K562 (cell line): ENCODE measurements around the gene GNG3. TPM values are rescaled to one million over a fixed set of nuclear protein-coding genes. Genes with fewer than 3 reads are reported as not detected.

Source experiments
- ATAC-seq: fragments of 200-7000 bp; cut with Tn5 transposase; 3 replicates; pipeline ENCODE4 v1.9.1; 2020; ENCODE audit warnings: moderate library complexity
- Bru-seq: library from RNA; stranded (reverse); fragments of 400-500 nt; gene quantifications from one replicate; lab custom pipeline; 2021; lab: Mats Ljungman, UMichigan
- BruChase-seq, 2 experiments: library from RNA; stranded (reverse); fragments of 400-500 nt; gene quantifications; one replicate each; lab custom pipeline; 2021; lab: Mats Ljungman, UMichigan
- BruUV-seq: library from RNA; stranded (reverse); fragments of 400-500 nt; replicated peaks from 2 replicates; lab custom pipeline; 2021; lab: Mats Ljungman, UMichigan
- CTCF ChIA-PET: fragments of 300-600 bp; formaldehyde crosslinking; extraction: SDS; loops from one replicate; lab custom pipeline; 2021; ENCODE audit warnings: low intra/inter-chr PET ratio; lab: Yijun Ruan, JAX
- POLR2A ChIA-PET: fragments of 300-600, 350-650 bp; sonication (Branson Sonifier 250); formaldehyde crosslinking; extraction: SDS; loops from one replicate; lab custom pipeline; 2021; ENCODE audit warnings: antibody characterized with exemption, inconsistent platforms; lab: Yijun Ruan, JAX
- DNase-seq, 4 experiments: peaks; one replicate each; pipeline versions ENCODE4 v3.0.0 to v3.0.0-alpha.2; 2011 to 2018; ENCODE audit warnings: low spot score in 3 of 4, mixed read lengths in 3 of 4; ENCODE audit errors: extremely low read depth in 1 of 4
- FAIRE-seq: peaks from 2 replicates; lab custom pipeline; 2011; peaks lifted over from hg19 to GRCh38; lab: Jason Lieb, UNC
- H2AFZ ChIP-seq: 2 replicates; pipeline ENCODE4 v1.6.0; 2011; ENCODE audit warnings: low read depth, low read length, control low read depth, inconsistent platforms
- H3K27ac ChIP-seq: fragments of 200-600 bp; 3 replicates; pipeline ENCODE4 v1.8.0; 2011; ENCODE audit warnings: low read depth, mild to moderate bottlenecking, control low read depth, inconsistent platforms, low read length, moderate library complexity, mixed read lengths; ENCODE audit errors: extremely low read depth
- H3K27me3 ChIP-seq, 2 experiments: fragments of 300-600 bp in 1 of 2; 2 replicates in 1 of 2; 3 replicates in 1 of 2; pipeline versions ENCODE4 v1.6.0 to v1.8.0; 2011; ENCODE audit warnings: inconsistent platforms in 2 of 2, low read length in 2 of 2, mild to moderate bottlenecking in 1 of 2, mixed read lengths in 1 of 2, moderate library complexity in 1 of 2; ENCODE audit not compliant: control insufficient read depth in 2 of 2, insufficient read depth in 2 of 2
- H3K36me3 ChIP-seq: fragments of 300-600 bp; 3 replicates; pipeline ENCODE4 v1.8.0; 2011; ENCODE audit warnings: mild to moderate bottlenecking, low read length, inconsistent platforms; ENCODE audit not compliant: control insufficient read depth, insufficient read depth
- H3K4me1 ChIP-seq, 2 experiments: fragments of 200-600 bp in 1 of 2; replicated peaks in 1 of 2; 2 replicates in 1 of 2; 3 replicates in 1 of 2; pipeline versions ENCODE4 v1.5.1 to v1.8.0; 2011; ENCODE audit warnings: inconsistent platforms in 2 of 2, low read length in 2 of 2, mild to moderate bottlenecking in 1 of 2, mixed read lengths in 1 of 2, moderate library complexity in 1 of 2; ENCODE audit not compliant: control insufficient read depth in 2 of 2, insufficient read depth in 2 of 2
- H3K4me2 ChIP-seq: 2 replicates; pipeline ENCODE4 v1.6.1; 2011; ENCODE audit warnings: low read length, control low read depth, inconsistent platforms, mixed read lengths; ENCODE audit not compliant: insufficient read depth
- H3K4me3 ChIP-seq: fragments of 200-600 bp; sonication (generic), shearing (Covaris generic); 2 replicates; pipeline ENCODE4 v1.5.1; 2016; ENCODE audit warnings: control low read depth, inconsistent platforms
- H3K79me2 ChIP-seq: fragments of 200-600 bp; 3 replicates; pipeline ENCODE4 v1.8.0; 2011; ENCODE audit warnings: low read length, inconsistent platforms; ENCODE audit not compliant: control insufficient read depth, insufficient read depth
- H3K9ac ChIP-seq, 2 experiments: 2 replicates each; pipeline versions ENCODE4 v1.6.0 to v1.6.1; 2011; ENCODE audit warnings: low read depth in 2 of 2, low read length in 2 of 2, control low read depth in 1 of 2, inconsistent platforms in 1 of 2, mild to moderate bottlenecking in 1 of 2, mixed read lengths in 1 of 2; ENCODE audit not compliant: insufficient read depth in 1 of 2
- H3K9me1 ChIP-seq: one replicate; pipeline ENCODE4 v1.6.0; 2011; ENCODE audit warnings: inconsistent platforms, mild to moderate bottlenecking, low read length, moderate library complexity; ENCODE audit not compliant: control insufficient read depth, insufficient read depth
- H3K9me3 ChIP-seq: replicated peaks from 2 replicates; pipeline ENCODE4 v1.5.1; 2011; ENCODE audit warnings: low read depth, low read length, inconsistent platforms; ENCODE audit not compliant: control insufficient read depth, insufficient read depth
- H4K20me1 ChIP-seq: replicated peaks from 2 replicates; pipeline ENCODE4 v1.6.1; 2011; ENCODE audit warnings: low read length, inconsistent platforms, mixed read lengths; ENCODE audit not compliant: control insufficient read depth, insufficient read depth
- ZFP36 ChIP-seq: fragments of 150-350 bp; IDR thresholded peaks from 2 replicates; pipeline ENCODE4 v1.6.1; 2018; ENCODE audit warnings: low read length, low read depth; ENCODE audit not compliant: partially characterized antibody
- ZHX1 ChIP-seq: fragments of 150-350 bp; conservative IDR thresholded peaks from 2 replicates; pipeline ENCODE4 v1.6.1; 2014; ENCODE audit warnings: low read length
- ZNF143 ChIP-seq: sonication (generic); formaldehyde crosslinking; IDR thresholded peaks from 2 replicates; pipeline ENCODE4 v1.9.0; 2022; ENCODE audit warnings: mild to moderate bottlenecking, missing genetic modification reagents
- WGBS: fragments of 100-300 bp; shearing (Covaris generic); methylation state at CpG from one replicate; pipeline ENCODE4 v1.1.6; 2016; ENCODE audit warnings: low coverage, mixed read lengths; ENCODE audit not compliant: insufficient coverage; ENCODE audit errors: missing lambda C conversion rate; 5-methylcytosine and 5-hydroxymethylcytosine counted together
- in situ Hi-C: fragments of 300-500 bp; cut with MboI; formaldehyde crosslinking; loops from 4 replicates; pipeline ENCODE4 v1.15.0; 2018; ENCODE audit warnings: inconsistent platforms, mixed read lengths
- intact Hi-C: fragments of 100-400 bp; cut with micrococcal nuclease; formaldehyde crosslinking; loops from 2 replicates; pipeline ENCODE4 v1.14.2; 2022
- long read RNA-seq, 3 experiments: library from polyadenylated mRNA in 2 of 3; library from RNA in 1 of 3; unstranded in 2 of 3; stranded (forward) in 1 of 3; transcript quantifications; one replicate each; pipeline ENCODE4 v2.0.0, GENCODE V29; 2019 to 2022
- polyA minus RNA-seq, 3 experiments: library from RNA; depleted of rRNA, polyadenylated mRNA; stranded (reverse); fragments of >200 nt; gene quantifications; 2 replicates each; pipeline ENCODE4 v1.2.3, GENCODE V29; 2011
- polyA plus RNA-seq, 8 experiments: library from polyadenylated mRNA; depleted of rRNA in 4 of 8; stranded (reverse) in 5 of 8; unstranded in 3 of 8; fragments of >200 nt; fragmentation: Nextera tagmentation in 2 of 8; fragmentation: Illumina TruSeq in 1 of 8; extraction: Ambion mirVana in 2 of 8; extraction: Trizol in 1 of 8; gene quantifications; 2 replicates each; pipeline versions ENCODE4 v1.2.1 to v1.2.3, GENCODE V29; 2011 to 2014; ENCODE audit warnings: inconsistent platforms in 1 of 8, missing spikeins in 1 of 8
- total RNA-seq, 7 experiments: library from RNA; depleted of rRNA in 6 of 7; stranded (reverse); fragments of >200 nt in 6 of 7; fragmentation: Illumina TruSeq in 2 of 7; extraction: Trizol in 2 of 7; gene quantifications; 2 replicates each; pipeline versions ENCODE4 v1.2.1 to v1.2.3, GENCODE V29; 2011 to 2021; ENCODE audit warnings: low replicate concordance in 1 of 7
- TF ChIP-seq, protein P1 (sequence below), 2 experiments: fragments of 450-650 bp in 1 of 2; sonication (generic) in 1 of 2; formaldehyde crosslinking in 1 of 2; IDR thresholded peaks; 2 replicates each; pipeline versions ENCODE4 v1.7.1 to v1.9.0; 2016 to 2022; ENCODE audit warnings: inconsistent platforms in 1 of 2, mild to moderate bottlenecking in 1 of 2, missing genetic modification reagents in 1 of 2

Gene GNG3
- not detected in 2 replicates for total RNA-seq (2011; cell fraction: chromatin; rRNA removed; ENCODE audit: low replicate concordance)
- not detected in 2 replicates for total RNA-seq (2011; cell fraction: nucleolus; rRNA removed)
- 0.51 TPM in 1 of 2 replicates, not detected in the other for total RNA-seq (2011; cell fraction: nucleoplasm; rRNA removed)
- not detected in 2 replicates for total RNA-seq (2014; rRNA removed)
- not detected in 2 replicates for total RNA-seq (2014; rRNA removed; fragmentation: Illumina TruSeq; extraction: Trizol)
- not detected in 2 replicates for total RNA-seq (2015; rRNA removed; fragmentation: Illumina TruSeq; extraction: Trizol)
- not detected in 2 replicates for total RNA-seq (2021)
- not detected in 2 replicates for polyA plus RNA-seq (2011; rRNA removed)
- polyA plus RNA-seq (2011; cell fraction: cytosol; rRNA removed), result not detected in 2 replicates
- not detected in 2 replicates for polyA plus RNA-seq (2011; cell fraction: nucleus; rRNA removed)
- polyA plus RNA-seq (2012), result 0.31 and 0.47 TPM in 2 replicates
- not detected in 2 replicates for polyA plus RNA-seq (2014; fragmentation: Illumina TruSeq; extraction: Trizol)
- under 1 TPM in 1 of 2 experiments, not detected in 1; 0.07 TPM for polyA plus RNA-seq (2014; fragmentation: Nextera tagmentation; extraction: Ambion mirVana)
- not detected in 2 replicates for polyA plus RNA-seq (2014; rRNA removed)
- polyA minus RNA-seq (2011; rRNA and poly(A)+ RNA removed), result not detected in 2 replicates
- not detected in 2 replicates for polyA minus RNA-seq (2011; cell fraction: cytosol; rRNA and poly(A)+ RNA removed)
- not detected in 2 replicates for polyA minus RNA-seq (2011; cell fraction: nucleus; rRNA and poly(A)+ RNA removed)
- not detected for Bru-seq, nascent RNA
- not detected for BruChase-seq, experiment 1, labeled RNA remaining after a 2-hour chase
- BruChase-seq, experiment 2, labeled RNA remaining after a 6-hour chase, result not detected
- long read RNA-seq, experiment 1, partial matches to known transcripts, result 0 of 12 reads
- long read RNA-seq, experiment 1, other reads (novel, unspliced or antisense), result 12 of 12 reads
- long read RNA-seq, experiment 2, result 0 reads
- long read RNA-seq, experiment 3, result 0 reads

GRCh38 chr11:62707277-62707861 lies at the start of gene GNG3, which contains the start of gene BSCL2:
TSS of gene GNG3 (plus strand) at chr11:62707676. CDS start at chr11:62708296, 620 bp downstream.
TSS of gene BSCL2 (minus strand) at chr11:62707424. CDS start at chr11:62707195, 229 bp downstream.
- Histone ChIP-seq H3K9me1 (peaks cover 2% of the 10 kb centered on the region), H3K4me1 (peaks cover 29 to 42% of the 10 kb centered on the region in 2 experiments), H3K79me2 (peaks cover 14% of the 10 kb centered on the region), H3K36me3 (peaks cover 68% of the 10 kb centered on the region), H3K4me3 (peak within 1 kb of the TSS; percentile 72), H3K27me3 (no peaks in the 10 kb centered on the region), H2AFZ (peak within 1 kb of the TSS; percentile 23), H4K20me1 (peaks cover 3% of the 10 kb centered on the region; the same call in 1 of the 2 replicates), H3K4me2 (peak within 1 kb of the TSS; percentile 78), H3K9me3 (no peaks in the 10 kb centered on the region), H3K27ac (peak within 1 kb of the TSS; percentile 57), H3K9ac (peak within 1 kb of the TSS; percentile 7 to 89; a peak in 2 of 4 replicates)
- CTCF ChIA-PET, result no interaction called here
- FAIRE-seq (peak; percentile 78), DNase-seq (peak; percentile 67 to 77 (median 70)), ATAC-seq (peak; percentile 53)
- intact Hi-C loops, result loop anchor here (2.0 to 5.0 kb wide), 2 partner anchors 19 to 310 kb away; partner anchors contain the start of gene HNRNPUL2
- POLR2A ChIA-PET, result interaction anchor here (0.9 to 4.1 kb wide), 14 partner anchors 10 to 148 kb away, joined by 3 to 31 read pairs (median 6); partner anchors contain the start of genes C11orf98, CSKMT, HNRNPUL2 and TTC9C
- WGBS, result 50% methylated on average over 10 of the region's 10 CpGs
- in situ Hi-C loops, result no loop called here
- no TSS peak for BruUV-seq
- no peak for TF ChIP-seq ZHX1
- TF ChIP-seq ZFP36, result no peak
- TF ChIP-seq, protein P1, sequence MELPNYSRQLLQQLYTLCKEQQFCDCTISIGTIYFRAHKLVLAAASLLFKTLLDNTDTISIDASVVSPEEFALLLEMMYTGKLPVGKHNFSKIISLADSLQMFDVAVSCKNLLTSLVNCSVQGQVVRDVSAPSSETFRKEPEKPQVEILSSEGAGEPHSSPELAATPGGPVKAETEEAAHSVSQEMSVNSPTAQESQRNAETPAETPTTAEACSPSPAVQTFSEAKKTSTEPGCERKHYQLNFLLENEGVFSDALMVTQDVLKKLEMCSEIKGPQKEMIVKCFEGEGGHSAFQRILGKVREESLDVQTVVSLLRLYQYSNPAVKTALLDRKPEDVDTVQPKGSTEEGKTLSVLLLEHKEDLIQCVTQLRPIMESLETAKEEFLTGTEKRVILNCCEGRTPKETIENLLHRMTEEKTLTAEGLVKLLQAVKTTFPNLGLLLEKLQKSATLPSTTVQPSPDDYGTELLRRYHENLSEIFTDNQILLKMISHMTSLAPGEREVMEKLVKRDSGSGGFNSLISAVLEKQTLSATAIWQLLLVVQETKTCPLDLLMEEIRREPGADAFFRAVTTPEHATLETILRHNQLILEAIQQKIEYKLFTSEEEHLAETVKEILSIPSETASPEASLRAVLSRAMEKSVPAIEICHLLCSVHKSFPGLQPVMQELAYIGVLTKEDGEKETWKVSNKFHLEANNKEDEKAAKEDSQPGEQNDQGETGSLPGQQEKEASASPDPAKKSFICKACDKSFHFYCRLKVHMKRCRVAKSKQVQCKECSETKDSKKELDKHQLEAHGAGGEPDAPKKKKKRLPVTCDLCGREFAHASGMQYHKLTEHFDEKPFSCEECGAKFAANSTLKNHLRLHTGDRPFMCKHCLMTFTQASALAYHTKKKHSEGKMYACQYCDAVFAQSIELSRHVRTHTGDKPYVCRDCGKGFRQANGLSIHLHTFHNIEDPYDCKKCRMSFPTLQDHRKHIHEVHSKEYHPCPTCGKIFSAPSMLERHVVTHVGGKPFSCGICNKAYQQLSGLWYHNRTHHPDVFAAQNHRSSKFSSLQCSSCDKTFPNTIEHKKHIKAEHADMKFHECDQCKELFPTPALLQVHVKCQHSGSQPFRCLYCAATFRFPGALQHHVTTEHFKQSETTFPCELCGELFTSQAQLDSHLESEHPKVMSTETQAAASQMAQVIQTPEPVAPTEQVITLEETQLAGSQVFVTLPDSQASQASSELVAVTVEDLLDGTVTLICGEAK (IDR thresholded peaks at IDR 0.05), result no peak
- TF ChIP-seq, protein P1 (CRISPR knock-in tag; IDR thresholded peaks at IDR 0.05), result no peak
- TF ChIP-seq ZNF143 (CRISPR knock-in tag), result no peak
